Smooth muscle cell (in vitro differentiated cells): Measurements from ENCODE around the gene KIF1A. TPM values are rescaled to one million over a fixed set of nuclear protein-coding genes. Genes with fewer than 3 reads are reported as not detected.

Source experiments
- DNase-seq: peaks from one replicate; lab custom pipeline; 2025; ENCODE audit not compliant: unreplicated experiment; lab: John Stamatoyannopoulos, UW
- H2AFZ ChIP-seq: fragments of 200-600 bp; sonication (generic); 2 replicates; pipeline ENCODE4 v1.6.0; 2016; ENCODE audit warnings: antibody characterized with exemption, low read depth, mild to moderate bottlenecking
- H3F3A ChIP-seq: fragments of 200-600 bp; sonication (generic); 2 replicates; pipeline ENCODE4 v1.6.0; 2017; ENCODE audit warnings: antibody characterized with exemption, low read depth
- H3K27ac ChIP-seq: fragments of 200-600 bp; sonication (generic); 2 replicates; pipeline ENCODE4 v1.5.1; 2016; ENCODE audit warnings: low read depth, mild to moderate bottlenecking
- H3K27me3 ChIP-seq: fragments of 200-600 bp; sonication (generic); 2 replicates; pipeline ENCODE4 v1.6.1; 2016; ENCODE audit warnings: low read depth, mild to moderate bottlenecking
- H3K36me3 ChIP-seq: fragments of 200-600 bp; sonication (generic); 2 replicates; pipeline ENCODE4 v1.5.1; 2016; ENCODE audit warnings: low read depth
- H3K4me1 ChIP-seq: fragments of 200-600 bp; sonication (generic); 2 replicates; pipeline ENCODE4 v1.5.1; 2016; ENCODE audit warnings: low read depth
- H3K4me2 ChIP-seq: fragments of 200-600 bp; sonication (generic); 2 replicates; pipeline ENCODE4 v1.6.0; 2016; ENCODE audit warnings: mild to moderate bottlenecking
- H3K4me3 ChIP-seq: fragments of 200-600 bp; sonication (generic); 2 replicates; pipeline ENCODE4 v1.5.1; 2016; ENCODE audit warnings: mild to moderate bottlenecking
- H3K79me2 ChIP-seq: fragments of 200-600 bp; sonication (generic); 2 replicates; pipeline ENCODE4 v1.6.0; 2016; ENCODE audit warnings: low read depth, mild to moderate bottlenecking
- H3K9ac ChIP-seq: fragments of 200-600 bp; sonication (generic); 2 replicates; pipeline ENCODE4 v1.6.0; 2016; ENCODE audit warnings: low read depth
- H3K9me3 ChIP-seq: fragments of 200-600 bp; sonication (generic); replicated peaks from 2 replicates; pipeline ENCODE4 v1.5.1; 2016; ENCODE audit warnings: low read depth
- H4K20me1 ChIP-seq: fragments of 200-600 bp; sonication (generic); 2 replicates; pipeline ENCODE4 v1.6.0; 2016; ENCODE audit warnings: low read depth
- CTCF ChIP-seq: fragments of 200-600 bp; sonication (generic); IDR thresholded peaks from 2 replicates; pipeline ENCODE4 v1.5.1; 2017; ENCODE audit warnings: borderline replicate concordance, mild to moderate bottlenecking, antibody characterized with exemption; ENCODE audit not compliant: insufficient read depth, poor library complexity, severe bottlenecking
- WGBS: methylation state at CpG from one replicate; pipeline ENCODE4 v1.1.7; 2016; ENCODE audit warnings: low lambda C conversion rate; 5-methylcytosine and 5-hydroxymethylcytosine counted together
- polyA plus RNA-seq: library from polyadenylated mRNA; unstranded; fragments of >200 nt; fragmentation: Nextera tagmentation; extraction: Ambion mirVana; gene quantifications from 2 replicates; pipeline ENCODE4 v1.2.1, GENCODE V29; 2016
- total RNA-seq: library from RNA; depleted of rRNA; stranded (reverse); fragments of >200 nt; gene quantifications from 2 replicates; pipeline ENCODE4 v1.2.3, GENCODE V29; 2014

KIF1A gene
- total and polyA plus RNA-seq, 2 experiments from 2014 or later: 4.6 to 8.4 TPM

DNA sequence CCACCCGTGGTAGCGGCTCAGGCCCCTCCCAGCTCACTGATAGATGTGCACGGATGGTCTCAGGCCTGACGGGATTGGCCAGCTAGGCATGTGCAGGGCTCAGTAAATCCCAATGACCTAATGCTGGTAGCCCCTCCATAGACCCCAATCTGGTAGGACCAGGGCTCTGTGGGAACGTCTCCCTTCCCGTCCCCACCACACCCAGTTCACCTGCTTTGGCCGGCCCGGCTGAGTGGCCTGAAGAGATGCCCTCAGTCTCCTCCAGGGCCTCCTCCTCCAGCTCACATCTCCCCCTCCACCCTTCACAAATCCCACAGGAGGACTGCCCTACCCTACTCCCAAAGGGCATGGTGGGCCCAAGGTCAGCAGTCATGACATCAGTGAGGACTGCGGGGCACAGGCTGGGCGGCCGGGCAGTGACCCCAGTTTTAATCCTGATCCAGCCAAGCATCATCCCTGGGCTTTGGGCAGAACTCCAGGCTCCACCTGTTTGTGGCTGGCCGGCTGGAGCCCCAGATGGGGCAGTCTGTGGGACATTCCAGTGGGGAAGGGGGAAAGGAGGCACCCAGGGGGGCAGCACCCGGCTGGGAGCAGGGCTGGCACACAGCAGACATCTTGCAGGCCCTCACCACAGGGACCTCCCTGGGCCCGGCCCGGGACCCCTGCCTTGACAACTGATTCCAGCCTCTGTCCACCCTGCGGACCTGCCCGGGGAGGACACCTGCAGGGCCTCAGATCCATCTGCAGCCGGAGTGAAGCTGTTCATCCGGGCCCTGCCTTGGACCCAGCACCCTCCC, 2.3 kb downstream of the KIF1A start:
- Histone ChIP-seq H3K9ac (no peak overlapping the region), H3K79me2 (no peaks in the 10 kb centered on the region), H3K27me3 (peaks cover 41% of the 10 kb centered on the region), H4K20me1 (no peaks in the 10 kb centered on the region), H3K27ac (no peak overlapping the region), H3K36me3 (no peaks in the 10 kb centered on the region), H3F3A (no peaks in the 10 kb centered on the region), H2AFZ (no peak overlapping the region), H3K9me3 (no peaks in the 10 kb centered on the region), H3K4me3 (no peak overlapping the region), H3K4me2 (no peak overlapping the region), H3K4me1 (peaks cover 16% of the 10 kb centered on the region)
- 88% methylated on average over 18 of the region's 19 CpGs for WGBS
- DNase-seq: no peak
- TF ChIP-seq CTCF: no peak

GRCh38 chr2:240816584-240817495, 3.2 kb downstream of the KIF1A start:
- Histone ChIP-seq H3F3A (no peaks in the 10 kb centered on the region), H3K4me2 (no peak overlapping the region), H3K36me3 (no peaks in the 10 kb centered on the region), H3K4me3 (no peak overlapping the region), H3K9ac (no peak overlapping the region), H2AFZ (no peak overlapping the region), H4K20me1 (no peaks in the 10 kb centered on the region), H3K4me1 (peaks cover 16% of the 10 kb centered on the region), H3K27me3 (peaks cover 33% of the 10 kb centered on the region), H3K79me2 (no peaks in the 10 kb centered on the region), H3K27ac (no peak overlapping the region), H3K9me3 (no peaks in the 10 kb centered on the region)
- DNase-seq: no peak
- 86% methylated on average over 12 of the region's 12 CpGs for WGBS
- TF ChIP-seq CTCF: no peak

DNA sequence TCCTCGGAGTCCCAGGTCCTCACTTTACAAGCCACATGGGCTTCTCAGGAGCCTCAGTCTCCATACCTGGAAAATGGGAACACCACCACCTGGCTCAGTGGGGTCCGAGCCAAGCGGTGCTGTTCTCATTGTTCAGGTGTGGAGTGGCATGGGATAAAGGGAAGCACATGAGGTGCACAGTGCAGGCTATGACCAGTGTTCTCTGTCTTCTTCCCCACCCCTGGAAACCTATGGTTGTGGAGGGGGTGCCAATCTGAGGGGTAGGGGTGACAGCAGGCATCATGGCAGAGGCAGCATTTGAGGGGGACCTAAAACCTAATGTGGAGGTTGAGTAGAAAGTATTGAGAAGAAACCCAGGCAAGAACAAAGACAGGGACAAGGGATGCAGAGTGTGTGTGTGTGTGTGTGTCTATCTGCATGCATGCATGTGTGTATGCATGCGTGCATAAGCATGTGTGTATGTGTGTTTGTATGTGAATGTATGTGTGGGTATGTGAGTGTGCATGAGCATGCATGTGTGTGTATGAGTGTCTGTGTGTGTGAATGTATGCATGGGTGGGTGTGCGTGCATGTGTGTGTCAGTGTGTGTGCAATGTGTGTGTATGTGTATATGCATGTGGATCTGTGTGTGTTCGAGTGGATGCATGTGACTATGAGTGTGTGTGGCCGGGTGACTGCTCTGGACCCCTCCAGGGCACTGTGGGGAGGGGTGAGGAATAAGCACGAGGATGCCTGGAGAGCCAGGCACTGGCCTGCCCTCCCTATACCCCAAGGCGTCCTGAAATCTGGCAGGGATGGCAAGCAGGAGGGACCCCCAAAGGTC, 4.0 kb downstream of the KIF1A start:
- no peak overlapping the region for H3K4me3 ChIP-seq
- 87% methylated on average over 9 of the region's 9 CpGs for WGBS

More for the DNA sequence above, 4.0 kb downstream of the KIF1A start:
- H3K9me3 ChIP-seq: no peaks in the 10 kb centered on the region
- no peaks in the 10 kb centered on the region for H3K79me2 ChIP-seq
- no peak overlapping the region for H3K9ac ChIP-seq
- no peak overlapping the region for H3K27ac ChIP-seq
- H3K4me1 ChIP-seq: peaks cover 12% of the 10 kb centered on the region
- H2AFZ ChIP-seq: no peak overlapping the region
- no peaks in the 10 kb centered on the region for H3K36me3 ChIP-seq
- no peaks in the 10 kb centered on the region for H3F3A ChIP-seq
- no peak overlapping the region for H3K4me2 ChIP-seq
- no peaks in the 10 kb centered on the region for H4K20me1 ChIP-seq
- DNase-seq: no peak
- TF ChIP-seq CTCF: no peak
- H3K27me3 ChIP-seq: peaks cover 24% of the 10 kb centered on the region
